Hepatocyte (in vitro differentiated cells): Measurements from ENCODE around the gene TMEM52B. TPM values are rescaled to one million over a fixed set of nuclear protein-coding genes. Genes with fewer than 3 reads are reported as not detected.

Experiments used
- DNase-seq: peaks from one replicate; pipeline ENCODE4 v3.0.0-alpha.2; 2016; ENCODE audit warnings: low spot score
- H2AFZ ChIP-seq: fragments of 200-600 bp; sonication (generic); 2 replicates; pipeline ENCODE4 v1.6.0; 2016; ENCODE audit warnings: antibody characterized with exemption, mild to moderate bottlenecking
- H3K27ac ChIP-seq: fragments of 200-600 bp; sonication (generic); 2 replicates; pipeline ENCODE4 v1.5.1; 2016; ENCODE audit warnings: mild to moderate bottlenecking
- H3K27me3 ChIP-seq: fragments of 200-600 bp; sonication (generic); 2 replicates; pipeline ENCODE4 v1.6.1; 2016
- H3K36me3 ChIP-seq: fragments of 200-600 bp; sonication (generic); replicated peaks from 2 replicates; pipeline ENCODE4 v1.5.1; 2016; ENCODE audit warnings: low read depth; ENCODE audit not compliant: insufficient read depth
- H3K4me1 ChIP-seq: fragments of 200-600 bp; sonication (generic); 2 replicates; pipeline ENCODE4 v1.5.1; 2016; ENCODE audit warnings: mild to moderate bottlenecking, moderate library complexity; ENCODE audit not compliant: insufficient read depth
- H3K4me2 ChIP-seq: fragments of 200-600 bp; sonication (generic); 2 replicates; pipeline ENCODE4 v1.6.0; 2016
- H3K4me3 ChIP-seq: fragments of 200-600 bp; sonication (generic); 2 replicates; pipeline ENCODE4 v1.5.1; 2016; ENCODE audit warnings: mild to moderate bottlenecking
- H3K79me2 ChIP-seq: fragments of 200-600 bp; sonication (generic); 2 replicates; pipeline ENCODE4 v1.6.0; 2017; ENCODE audit warnings: mild to moderate bottlenecking
- H3K9me2 ChIP-seq: fragments of 200-600 bp; sonication (generic); replicated peaks from 2 replicates; pipeline ENCODE4 v1.6.0; 2017; ENCODE audit warnings: mild to moderate bottlenecking; ENCODE audit not compliant: insufficient read depth
- H3K9me3 ChIP-seq: fragments of 200-600 bp; sonication (generic); 2 replicates; pipeline ENCODE4 v1.5.1; 2016; ENCODE audit warnings: low read depth, mild to moderate bottlenecking
- H4K20me1 ChIP-seq: fragments of 200-600 bp; sonication (generic); 2 replicates; pipeline ENCODE4 v1.6.0; 2016; ENCODE audit warnings: mild to moderate bottlenecking; ENCODE audit not compliant: insufficient read depth, poor library complexity, severe bottlenecking
- CTCF ChIP-seq: fragments of 200-600 bp; sonication (generic); IDR thresholded peaks from 2 replicates; pipeline ENCODE4 v1.5.1; 2016; ENCODE audit warnings: antibody characterized with exemption, mild to moderate bottlenecking; ENCODE audit not compliant: poor library complexity
- EZH2 ChIP-seq: fragments of 200-600 bp; sonication (generic); IDR thresholded peaks from 2 replicates; pipeline ENCODE4 v1.6.1; 2016; ENCODE audit warnings: antibody characterized with exemption, mild to moderate bottlenecking, borderline replicate concordance
- EZH2phosphoT487 ChIP-seq: fragments of 200-600 bp; sonication (generic); IDR thresholded peaks from one replicate; pipeline ENCODE4 v1.6.1; 2018; ENCODE audit warnings: antibody characterized with exemption, mild to moderate bottlenecking, low read depth, moderate library complexity; ENCODE audit not compliant: unreplicated experiment, severe bottlenecking
- WGBS: methylation state at CpG from one replicate; pipeline ENCODE4 v1.1.6; 2016; ENCODE audit warnings: low lambda C conversion rate; ENCODE audit errors: missing lambda C conversion rate; 5-methylcytosine and 5-hydroxymethylcytosine counted together
- polyA plus RNA-seq: library from polyadenylated mRNA; unstranded; fragments of >200 nt; fragmentation: Nextera tagmentation; extraction: Ambion mirVana; gene quantifications from 2 replicates; pipeline ENCODE4 v1.2.1, GENCODE V29; 2016
- total RNA-seq: library from RNA; depleted of rRNA; stranded (reverse); fragments of >200 nt; gene quantifications from 2 replicates; pipeline ENCODE4 v1.2.3, GENCODE V29; 2014

The TMEM52B gene
- total and polyA plus RNA-seq, 2 experiments from 2014 or later: 0.03 to 1.8 TPM

DNA sequence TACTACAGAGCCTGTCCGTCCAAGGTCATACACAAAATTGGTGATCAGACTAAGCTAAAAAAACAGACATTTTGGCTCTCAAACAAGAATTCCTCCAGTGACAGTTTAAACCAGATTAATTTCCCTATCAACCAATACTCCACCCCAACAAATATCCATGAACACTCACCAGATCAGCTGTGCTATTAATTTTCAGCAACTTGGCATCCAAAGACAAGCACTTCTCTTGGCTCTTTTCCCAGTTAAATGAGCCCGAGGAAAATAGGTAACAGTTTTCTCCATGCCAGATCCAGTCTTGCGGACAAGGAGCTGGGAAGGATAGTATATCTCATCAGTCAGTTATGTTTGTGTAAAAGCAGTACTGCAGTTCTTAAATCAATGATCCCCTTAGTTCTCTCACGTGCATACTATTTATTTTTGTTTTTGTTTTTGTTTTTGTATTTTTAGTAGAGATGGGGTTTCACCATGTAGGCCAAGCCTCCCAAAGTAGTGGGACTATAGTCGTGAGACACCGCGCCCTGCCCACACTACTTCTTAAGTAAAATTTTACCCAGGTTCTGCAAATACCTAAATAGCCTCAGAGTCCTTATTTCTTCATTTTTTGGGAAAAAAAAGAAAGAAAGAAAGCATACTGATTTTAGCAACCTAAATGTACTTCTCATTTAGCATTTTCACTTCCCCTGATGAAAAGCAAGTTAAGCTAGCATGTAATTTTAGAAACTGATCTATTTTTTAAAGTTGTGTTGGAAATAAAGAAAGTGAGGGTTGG lies 18.0 kb upstream of the TMEM52B start:
- Histone ChIP-seq H3K9me3 (no peaks in the 10 kb centered on the region), H3K27me3 (no peaks in the 10 kb centered on the region), H3K9me2 (no peaks in the 10 kb centered on the region), H2AFZ (no peak overlapping the region), H4K20me1 (no peaks in the 10 kb centered on the region), H3K79me2 (no peaks in the 10 kb centered on the region), H3K4me2 (no peak overlapping the region), H3K4me3 (no peak overlapping the region), H3K36me3 (no peaks in the 10 kb centered on the region), H3K4me1 (no peaks in the 10 kb centered on the region), H3K27ac (no peak overlapping the region)
- DNase-seq: no peak
- 65% methylated on average over 7 of the region's 7 CpGs for WGBS
- TF ChIP-seq EZH2phosphoT487 (no peak), CTCF (no peak), EZH2 (no peak)

GRCh38 chr12:10163084-10163483 lies 15.7 kb upstream of the TMEM52B start:
- no peak overlapping the region for H3K4me3 ChIP-seq
- H3K79me2 ChIP-seq: no peaks in the 10 kb centered on the region
- H4K20me1 ChIP-seq: no peaks in the 10 kb centered on the region
- no peak for TF ChIP-seq EZH2
- no peak for TF ChIP-seq EZH2phosphoT487
- TF ChIP-seq CTCF: no peak
- no peak for DNase-seq
- no peaks in the 10 kb centered on the region for H3K4me1 ChIP-seq
- no peak overlapping the region for H3K27ac ChIP-seq
- no peaks in the 10 kb centered on the region for H3K27me3 ChIP-seq
- H2AFZ ChIP-seq: no peak overlapping the region
- no peaks in the 10 kb centered on the region for H3K36me3 ChIP-seq
- WGBS: 64% methylated on average over 3 of the region's 3 CpGs
- no peak overlapping the region for H3K4me2 ChIP-seq
- H3K9me3 ChIP-seq: no peaks in the 10 kb centered on the region
- H3K9me2 ChIP-seq: no peaks in the 10 kb centered on the region

DNA sequence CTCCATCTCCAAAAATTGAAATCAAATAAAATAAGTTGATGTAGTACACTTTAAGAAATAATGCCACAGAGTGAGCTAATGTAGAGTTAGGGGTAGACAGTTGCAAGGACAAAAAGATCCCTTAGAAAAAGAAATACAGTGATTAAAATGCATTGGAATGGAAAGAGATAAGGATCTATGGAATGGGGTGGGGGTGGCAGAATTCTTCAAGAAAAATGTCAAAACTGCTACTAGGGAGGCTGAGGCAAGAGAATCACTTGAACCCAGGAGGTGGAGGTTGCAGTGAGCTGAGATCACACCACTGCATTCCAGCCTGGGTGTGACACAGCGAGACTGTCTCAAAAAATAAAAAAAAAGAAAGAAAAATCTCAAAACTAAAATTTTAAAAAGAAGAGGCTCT lies 13.4 kb upstream of the TMEM52B start:
- TF ChIP-seq EZH2 (no peak), EZH2phosphoT487 (no peak), CTCF (no peak)
- no peaks in the 10 kb centered on the region for H4K20me1 ChIP-seq
- WGBS: 37% methylated on average over 1 of the region's 1 CpG
- no peak overlapping the region for H3K4me2 ChIP-seq
- H3K79me2 ChIP-seq: no peaks in the 10 kb centered on the region
- H3K9me3 ChIP-seq: no peaks in the 10 kb centered on the region
- no peak overlapping the region for H3K27ac ChIP-seq
- DNase-seq: no peak
- no peaks in the 10 kb centered on the region for H3K27me3 ChIP-seq
- peaks cover 5% of the 10 kb centered on the region for H3K4me1 ChIP-seq
- no peak overlapping the region for H3K4me3 ChIP-seq
- no peaks in the 10 kb centered on the region for H3K9me2 ChIP-seq
- H3K36me3 ChIP-seq: no peaks in the 10 kb centered on the region
- no peak overlapping the region for H2AFZ ChIP-seq
